NCI-H748 (cell line): ENCODE results near the gene KBTBD7.
"Not testable (repeated sequence)": the region's sequence is repeated elsewhere in the genome, so short reads cannot be mapped to it uniquely, and the experiment has no call there.

Source experiments
- DNase-seq: peaks from one replicate; lab custom pipeline; 2025; ENCODE audit not compliant: unreplicated experiment; lab: John Stamatoyannopoulos, UW

KBTBD7 gene

GRCh38 chr13:41199526-41199925 is 5.2 kb upstream of the KBTBD7 start:
- DNase-seq, result peak; percentile 29

- no peak for DNase-seq
Observed at GRCh38 chr13:41199079-41199478, 4.7 kb upstream of the KBTBD7 start.

GRCh38 chr13:41196620-41197019 is 2.3 kb upstream of the KBTBD7 start:
- no peak for DNase-seq

- no peak for DNase-seq
Observed at GRCh38 chr13:41196011-41196410, 1.6 kb upstream of the KBTBD7 start.

- no peak for DNase-seq
Observed at GRCh38 chr13:41193469-41193868, 900 bp downstream of the KBTBD7 start.

- no peak for DNase-seq
Observed at GRCh38 chr13:41188584-41188983, 5.8 kb downstream of the KBTBD7 start.

- DNase-seq, result no peak
Observed at GRCh38 chr13:41186481-41186880, 7.9 kb downstream of the KBTBD7 start.

GRCh38 chr13:41182231-41182630 is 12.1 kb downstream of the KBTBD7 start:
- no peak for DNase-seq

GRCh38 chr13:41179593-41180250 is 14.6 kb downstream of the KBTBD7 start:
- no peak for DNase-seq

GRCh38 chr13:41178040-41178439 is 16.3 kb downstream of the KBTBD7 start:
- DNase-seq, result peak; percentile 61

GRCh38 chr13:41177616-41178015 is 16.8 kb downstream of the KBTBD7 start:
- DNase-seq, result no peak

- DNase-seq, result not testable (repeated sequence)
Observed at GRCh38 chr13:41175576-41175975, 18.8 kb downstream of the KBTBD7 start.

GRCh38 chr13:41162151-41162550 is 32.2 kb downstream of the KBTBD7 start:
- DNase-seq, result no peak

GRCh38 chr13:41159174-41159573 is 35.2 kb downstream of the KBTBD7 start:
- no peak for DNase-seq

- DNase-seq, result no peak
Observed at GRCh38 chr13:41157048-41157717, 37.2 kb downstream of the KBTBD7 start.

- DNase-seq, result no peak
Observed at GRCh38 chr13:41156620-41157019, 37.7 kb downstream of the KBTBD7 start.

- DNase-seq, result no peak
Observed at GRCh38 chr13:41154042-41154441, 40.3 kb downstream of the KBTBD7 start.

GRCh38 chr13:41152005-41152404 is 42.4 kb downstream of the KBTBD7 start:
- no peak for DNase-seq

GRCh38 chr13:41150058-41150457 is 44.3 kb downstream of the KBTBD7 start:
- no peak for DNase-seq

- DNase-seq, result no peak
Observed at GRCh38 chr13:41148419-41149283, 45.7 kb downstream of the KBTBD7 start.

- DNase-seq, result no peak
Observed at GRCh38 chr13:41145136-41145908, 49.0 kb downstream of the KBTBD7 start.
